Measurements from ENCODE around the gene LHX3. TPM values are rescaled to one million over a fixed set of nuclear protein-coding genes. Genes with fewer than 3 reads are reported as not detected.
"Not testable (repeated sequence)": the region's sequence is repeated elsewhere in the genome, so short reads cannot be mapped to it uniquely, and the experiment has no call there.

Gene LHX3
- polyA plus RNA-seq, 1 donor from 2014 or later: not detected

DNA sequence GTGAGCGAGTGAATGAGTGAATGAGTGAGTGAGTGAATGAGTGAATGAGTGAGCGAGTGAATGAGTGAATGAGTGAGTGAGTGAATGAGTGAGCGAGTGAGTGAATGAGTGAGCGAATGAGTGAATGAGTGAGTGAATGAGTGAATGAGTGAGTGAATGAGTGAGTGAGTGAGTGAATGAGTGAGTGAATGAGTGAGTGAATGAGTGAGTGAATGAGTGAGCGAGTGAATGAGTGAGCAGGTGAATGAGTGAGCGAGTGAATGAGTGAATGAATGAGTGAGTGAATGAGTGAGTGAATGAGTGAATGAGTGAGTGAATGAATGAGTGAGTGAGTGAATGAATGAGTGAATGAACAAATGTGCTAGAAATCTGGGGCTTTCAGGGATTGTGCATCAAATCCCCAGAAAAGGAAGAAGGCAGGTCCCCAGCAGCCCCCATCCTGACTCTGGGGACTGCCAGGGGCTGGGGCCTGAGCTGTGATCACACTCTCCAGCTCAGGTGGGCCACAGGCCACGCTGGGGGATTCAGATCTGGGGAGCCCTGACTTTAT lies 54.2 kb downstream of the LHX3 start:
- not testable (repeated sequence) for H3K27me3 ChIP-seq (ENCODE audit: insufficient read depth, low read depth, low read length); H3K4me3 ChIP-seq (ENCODE audit: low read length); H3F3A ChIP-seq (ENCODE audit: insufficient read depth, low read length, poor library complexity, severe bottlenecking); H3K9me3 ChIP-seq (ENCODE audit: low read length); H3K9ac ChIP-seq (ENCODE audit: low read length); H2AFZ ChIP-seq (ENCODE audit: low read depth, low read length); H3K9me2 ChIP-seq (ENCODE audit: insufficient read depth, low read length); H3K79me2 ChIP-seq (replicated peaks; ENCODE audit: insufficient read depth, low read length); H3K27ac ChIP-seq (ENCODE audit: low read length); H4K20me1 ChIP-seq (ENCODE audit: insufficient read depth); H3K4me2 ChIP-seq (ENCODE audit: low read length); H3K36me3 ChIP-seq (ENCODE audit: insufficient read depth, low read length)

DNA sequence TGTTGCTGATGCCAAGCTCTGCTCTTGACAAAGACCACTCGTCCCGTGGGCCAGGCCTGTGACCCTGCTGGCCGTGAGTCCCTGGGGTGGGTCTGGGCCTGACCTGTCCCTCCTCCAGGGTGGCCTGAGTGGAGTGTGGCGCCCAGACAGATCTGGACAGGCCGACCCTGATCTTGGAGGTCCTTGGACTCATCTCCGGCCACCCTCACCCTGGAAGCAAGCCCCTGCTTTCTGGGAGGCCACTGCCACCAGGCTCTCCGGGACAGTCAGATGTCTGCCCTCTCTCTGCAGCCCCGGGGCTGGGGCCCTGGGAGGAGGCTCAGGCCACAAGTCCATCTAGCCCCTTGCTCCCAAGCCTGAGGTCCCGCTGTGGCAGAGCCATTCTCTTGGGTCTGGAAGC lies 55.1 kb downstream of the LHX3 start:
- H3K9me3 ChIP-seq (ENCODE audit: low read length): no peaks in the 10 kb centered on the region
- H3K27me3 ChIP-seq (ENCODE audit: insufficient read depth, low read depth, low read length): no peaks in the 10 kb centered on the region
- no peak overlapping the region for H2AFZ ChIP-seq (ENCODE audit: low read depth, low read length)
- no peaks in the 10 kb centered on the region for H3K9me2 ChIP-seq (ENCODE audit: insufficient read depth, low read length)
- H3K4me3 ChIP-seq (ENCODE audit: low read length): no peak overlapping the region
- no peaks in the 10 kb centered on the region for H3F3A ChIP-seq (ENCODE audit: insufficient read depth, low read length, poor library complexity, severe bottlenecking)
- no peak overlapping the region for H3K27ac ChIP-seq (ENCODE audit: low read length)
- H3K4me2 ChIP-seq (ENCODE audit: low read length): no peak overlapping the region
- H3K36me3 ChIP-seq (ENCODE audit: insufficient read depth, low read length): no peaks in the 10 kb centered on the region
- H3K9ac ChIP-seq (ENCODE audit: low read length): no peak overlapping the region
- H4K20me1 ChIP-seq (ENCODE audit: insufficient read depth): no peaks in the 10 kb centered on the region
- TF ChIP-seq, protein P1, sequence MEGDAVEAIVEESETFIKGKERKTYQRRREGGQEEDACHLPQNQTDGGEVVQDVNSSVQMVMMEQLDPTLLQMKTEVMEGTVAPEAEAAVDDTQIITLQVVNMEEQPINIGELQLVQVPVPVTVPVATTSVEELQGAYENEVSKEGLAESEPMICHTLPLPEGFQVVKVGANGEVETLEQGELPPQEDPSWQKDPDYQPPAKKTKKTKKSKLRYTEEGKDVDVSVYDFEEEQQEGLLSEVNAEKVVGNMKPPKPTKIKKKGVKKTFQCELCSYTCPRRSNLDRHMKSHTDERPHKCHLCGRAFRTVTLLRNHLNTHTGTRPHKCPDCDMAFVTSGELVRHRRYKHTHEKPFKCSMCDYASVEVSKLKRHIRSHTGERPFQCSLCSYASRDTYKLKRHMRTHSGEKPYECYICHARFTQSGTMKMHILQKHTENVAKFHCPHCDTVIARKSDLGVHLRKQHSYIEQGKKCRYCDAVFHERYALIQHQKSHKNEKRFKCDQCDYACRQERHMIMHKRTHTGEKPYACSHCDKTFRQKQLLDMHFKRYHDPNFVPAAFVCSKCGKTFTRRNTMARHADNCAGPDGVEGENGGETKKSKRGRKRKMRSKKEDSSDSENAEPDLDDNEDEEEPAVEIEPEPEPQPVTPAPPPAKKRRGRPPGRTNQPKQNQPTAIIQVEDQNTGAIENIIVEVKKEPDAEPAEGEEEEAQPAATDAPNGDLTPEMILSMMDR (IDR thresholded peaks at IDR 0.05; ENCODE audit: poor library complexity, severe bottlenecking): no peak
- TF ChIP-seq SMC3 (conservative IDR thresholded peaks at IDR 0.05; ENCODE audit: poor library complexity) (no peak), TAF1 (IDR thresholded peaks at IDR 0.05; ENCODE audit: low read depth) (no peak), MXI1 (conservative IDR thresholded peaks at IDR 0.05; ENCODE audit: poor library complexity, severe bottlenecking) (no peak), POLR2AphosphoS5 (IDR thresholded peaks at IDR 0.05) (no peak), EZH2 (IDR thresholded peaks at IDR 0.05; ENCODE audit: borderline replicate concordance, insufficient read depth, low read length, poor library complexity, severe bottlenecking) (no peak), RAD21 (conservative IDR thresholded peaks at IDR 0.05) (no peak), EP300 (conservative IDR thresholded peaks at IDR 0.05; ENCODE audit: poor library complexity, severe bottlenecking) (no peak)
- TF ChIP-seq, protein P2, sequence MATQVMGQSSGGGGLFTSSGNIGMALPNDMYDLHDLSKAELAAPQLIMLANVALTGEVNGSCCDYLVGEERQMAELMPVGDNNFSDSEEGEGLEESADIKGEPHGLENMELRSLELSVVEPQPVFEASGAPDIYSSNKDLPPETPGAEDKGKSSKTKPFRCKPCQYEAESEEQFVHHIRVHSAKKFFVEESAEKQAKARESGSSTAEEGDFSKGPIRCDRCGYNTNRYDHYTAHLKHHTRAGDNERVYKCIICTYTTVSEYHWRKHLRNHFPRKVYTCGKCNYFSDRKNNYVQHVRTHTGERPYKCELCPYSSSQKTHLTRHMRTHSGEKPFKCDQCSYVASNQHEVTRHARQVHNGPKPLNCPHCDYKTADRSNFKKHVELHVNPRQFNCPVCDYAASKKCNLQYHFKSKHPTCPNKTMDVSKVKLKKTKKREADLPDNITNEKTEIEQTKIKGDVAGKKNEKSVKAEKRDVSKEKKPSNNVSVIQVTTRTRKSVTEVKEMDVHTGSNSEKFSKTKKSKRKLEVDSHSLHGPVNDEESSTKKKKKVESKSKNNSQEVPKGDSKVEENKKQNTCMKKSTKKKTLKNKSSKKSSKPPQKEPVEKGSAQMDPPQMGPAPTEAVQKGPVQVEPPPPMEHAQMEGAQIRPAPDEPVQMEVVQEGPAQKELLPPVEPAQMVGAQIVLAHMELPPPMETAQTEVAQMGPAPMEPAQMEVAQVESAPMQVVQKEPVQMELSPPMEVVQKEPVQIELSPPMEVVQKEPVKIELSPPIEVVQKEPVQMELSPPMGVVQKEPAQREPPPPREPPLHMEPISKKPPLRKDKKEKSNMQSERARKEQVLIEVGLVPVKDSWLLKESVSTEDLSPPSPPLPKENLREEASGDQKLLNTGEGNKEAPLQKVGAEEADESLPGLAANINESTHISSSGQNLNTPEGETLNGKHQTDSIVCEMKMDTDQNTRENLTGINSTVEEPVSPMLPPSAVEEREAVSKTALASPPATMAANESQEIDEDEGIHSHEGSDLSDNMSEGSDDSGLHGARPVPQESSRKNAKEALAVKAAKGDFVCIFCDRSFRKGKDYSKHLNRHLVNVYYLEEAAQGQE (IDR thresholded peaks at IDR 0.05; ENCODE audit: borderline replicate concordance): no peak
- no peaks in the 10 kb centered on the region for H3K79me2 ChIP-seq (replicated peaks; ENCODE audit: insufficient read depth, low read length)

DNA sequence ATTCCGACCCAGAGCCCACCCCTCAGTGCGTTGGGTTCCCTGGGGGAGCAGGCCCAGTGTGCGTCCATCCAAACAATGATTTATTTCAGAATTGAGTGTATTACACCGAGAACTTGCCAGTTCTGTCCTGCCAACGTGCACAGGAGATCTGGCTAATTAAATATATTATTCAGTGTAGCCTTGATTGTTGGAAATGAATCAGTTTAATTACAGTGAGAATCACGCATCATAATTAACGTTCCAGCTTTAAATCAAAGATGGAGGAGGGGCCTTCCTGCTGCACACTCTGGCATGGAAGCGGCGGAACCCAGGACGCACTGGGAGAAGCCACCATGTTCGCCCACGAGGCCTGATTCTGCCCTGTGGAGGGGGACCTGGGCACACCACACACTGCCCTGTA lies 55.6 kb downstream of the LHX3 start:
- no peaks in the 10 kb centered on the region for H3K9me2 ChIP-seq (ENCODE audit: insufficient read depth, low read length)
- no peaks in the 10 kb centered on the region for H3F3A ChIP-seq (ENCODE audit: insufficient read depth, low read length, poor library complexity, severe bottlenecking)
- H3K27me3 ChIP-seq (ENCODE audit: insufficient read depth, low read depth, low read length): no peaks in the 10 kb centered on the region
- H3K9me3 ChIP-seq (ENCODE audit: low read length): no peaks in the 10 kb centered on the region
- H3K9ac ChIP-seq (ENCODE audit: low read length): no peak overlapping the region
- H3K36me3 ChIP-seq (ENCODE audit: insufficient read depth, low read length): no peaks in the 10 kb centered on the region
- H4K20me1 ChIP-seq (ENCODE audit: insufficient read depth): no peaks in the 10 kb centered on the region
- H3K27ac ChIP-seq (ENCODE audit: low read length): no peak overlapping the region
- TF ChIP-seq, protein P1 (IDR thresholded peaks at IDR 0.05; ENCODE audit: poor library complexity, severe bottlenecking): no peak
- TF ChIP-seq MXI1 (conservative IDR thresholded peaks at IDR 0.05; ENCODE audit: poor library complexity, severe bottlenecking) (no peak), TAF1 (IDR thresholded peaks at IDR 0.05; ENCODE audit: low read depth) (no peak), RAD21 (conservative IDR thresholded peaks at IDR 0.05) (no peak), EP300 (conservative IDR thresholded peaks at IDR 0.05; ENCODE audit: poor library complexity, severe bottlenecking) (no peak), EZH2 (IDR thresholded peaks at IDR 0.05; ENCODE audit: borderline replicate concordance, insufficient read depth, low read length, poor library complexity, severe bottlenecking) (no peak), SMC3 (conservative IDR thresholded peaks at IDR 0.05; ENCODE audit: poor library complexity) (no peak), POLR2AphosphoS5 (IDR thresholded peaks at IDR 0.05) (no peak)
- TF ChIP-seq, protein P2 (IDR thresholded peaks at IDR 0.05; ENCODE audit: borderline replicate concordance): no peak
- no peak overlapping the region for H3K4me3 ChIP-seq (ENCODE audit: low read length)
- H2AFZ ChIP-seq (ENCODE audit: low read depth, low read length): no peak overlapping the region
- no peaks in the 10 kb centered on the region for H3K79me2 ChIP-seq (replicated peaks; ENCODE audit: insufficient read depth, low read length)
- H3K4me2 ChIP-seq (ENCODE audit: low read length): no peak overlapping the region
